GM06990 (cell line): ENCODE measurements around the gene LTBP2.

Source experiments
- DNase-seq: peaks from one replicate; pipeline ENCODE4 v3.0.0-alpha.2; 2011; ENCODE audit not compliant: insufficient read length; ENCODE audit errors: extremely low read depth
- H3K27me3 ChIP-seq: replicated peaks from 2 replicates; pipeline ENCODE4 v1.6.0; 2011; ENCODE audit warnings: low read length; ENCODE audit not compliant: control insufficient read depth, insufficient read depth
- H3K36me3 ChIP-seq: 2 replicates; pipeline ENCODE4 v1.5.1; 2011; ENCODE audit warnings: low read length; ENCODE audit not compliant: control insufficient read depth, insufficient read depth
- H3K4me3 ChIP-seq: replicated peaks from 2 replicates; pipeline ENCODE4 v1.5.1; 2011; ENCODE audit warnings: low read depth, mild to moderate bottlenecking, control low read depth, low read length
- CTCF ChIP-seq: IDR thresholded peaks from 2 replicates; pipeline ENCODE4 v1.5.1; 2011; ENCODE audit warnings: low read length, control low read depth, mild to moderate bottlenecking, inconsistent platforms; ENCODE audit not compliant: insufficient read depth, poor library complexity, severe bottlenecking

Gene LTBP2

GRCh38 chr14:74482571-74482970, 129.5 kb downstream of the LTBP2 start:
- Histone ChIP-seq H3K36me3 (peaks cover 3% of the 10 kb centered on the region), H3K27me3 (no peaks in the 10 kb centered on the region), H3K4me3 (no peak overlapping the region)
- TF ChIP-seq CTCF = no peak
- no peak for DNase-seq

- no peak overlapping the region for H3K4me3 ChIP-seq
- peaks cover 2% of the 10 kb centered on the region; the same call in 1 of the 2 replicates for H3K36me3 ChIP-seq
- TF ChIP-seq CTCF = no peak
- no peaks in the 10 kb centered on the region for H3K27me3 ChIP-seq
- no peak for DNase-seq
Measured at GRCh38 chr14:74480046-74480445, 132.0 kb downstream of the LTBP2 start.

GRCh38 chr14:74478996-74479635, 132.9 kb downstream of the LTBP2 start:
- Histone ChIP-seq H3K27me3 (no peaks in the 10 kb centered on the region), H3K4me3 (no peak overlapping the region), H3K36me3 (peaks cover 2% of the 10 kb centered on the region; the same call in 1 of the 2 replicates)
- no peak for DNase-seq
- TF ChIP-seq CTCF = peak; percentile 32

- Histone ChIP-seq H3K36me3 (peaks cover 2% of the 10 kb centered on the region; the same call in 1 of the 2 replicates), H3K27me3 (no peaks in the 10 kb centered on the region), H3K4me3 (no peak overlapping the region)
- DNase-seq = no peak
- no peak for TF ChIP-seq CTCF
Measured at GRCh38 chr14:74476607-74477006, 135.4 kb downstream of the LTBP2 start.

GRCh38 chr14:74476107-74476506, 135.9 kb downstream of the LTBP2 start:
- TF ChIP-seq CTCF = no peak
- Histone ChIP-seq H3K36me3 (peaks cover 2% of the 10 kb centered on the region; the same call in 1 of the 2 replicates), H3K4me3 (no peak overlapping the region), H3K27me3 (no peaks in the 10 kb centered on the region)
- no peak for DNase-seq

- H3K27me3 ChIP-seq = no peaks in the 10 kb centered on the region
- no peak for DNase-seq
- TF ChIP-seq CTCF = no peak
- H3K4me3 ChIP-seq = no peak overlapping the region
- peaks cover 2% of the 10 kb centered on the region; the same call in 1 of the 2 replicates for H3K36me3 ChIP-seq
Measured at GRCh38 chr14:74475678-74476077, 136.4 kb downstream of the LTBP2 start.
